HepG2 (cell line): ENCODE data around the gene MAGI1. TPM values are rescaled to one million over a fixed set of nuclear protein-coding genes. Genes with fewer than 3 reads are reported as not detected.

Experiments
- ATAC-seq: fragments of 200-7000 bp; cut with Tn5 transposase; 3 replicates; pipeline ENCODE4 v1.9.1; 2020; ENCODE audit warnings: mild to moderate bottlenecking, moderate library complexity
- BruUV-seq: library from RNA; stranded (reverse); fragments of 400-500 nt; replicated peaks from 2 replicates; lab custom pipeline; 2021; lab: Mats Ljungman, UMichigan
- CTCF ChIA-PET: fragments of 300-600 bp; formaldehyde crosslinking; extraction: SDS; loops from one replicate; lab custom pipeline; 2021; ENCODE audit warnings: low total read pairs, inconsistent platforms, low intra/inter-chr PET ratio; lab: Yijun Ruan, JAX
- POLR2A ChIA-PET: fragments of 350-600 bp; sonication (Branson Sonifier 250); formaldehyde crosslinking; loops from one replicate; lab custom pipeline; 2020; ENCODE audit warnings: antibody characterized with exemption, inconsistent platforms; lab: Yijun Ruan, JAX
- DNase-seq: peaks from one replicate; pipeline ENCODE4 v3.0.0-alpha.2; 2015; ENCODE audit warnings: low spot score
- FAIRE-seq: peaks from 3 replicates; lab custom pipeline; 2011; peaks lifted over from hg19 to GRCh38; lab: Jason Lieb, UNC
- H2AFZ ChIP-seq: one replicate; pipeline ENCODE4 v1.6.1; 2011; ENCODE audit warnings: low read length, inconsistent platforms
- H3K27ac ChIP-seq: fragments of 300-600 bp; 3 replicates; pipeline ENCODE4 v1.8.0; 2011; ENCODE audit warnings: mixed run types, mild to moderate bottlenecking, mixed read lengths, low read length, inconsistent platforms; ENCODE audit not compliant: insufficient read depth; ENCODE audit errors: extremely low read length
- H3K27me3 ChIP-seq, 2 experiments: fragments of 200-600 bp in 1 of 2; 2 replicates in 1 of 2; 3 replicates in 1 of 2; pipeline versions ENCODE4 v1.6.0 to v1.8.0; 2011; ENCODE audit warnings: low read length in 2 of 2, mild to moderate bottlenecking in 2 of 2, moderate library complexity in 2 of 2, inconsistent platforms in 1 of 2; ENCODE audit not compliant: insufficient read depth in 2 of 2, control insufficient read depth in 1 of 2
- H3K36me3 ChIP-seq, 2 experiments: fragments of 200-600 bp in 1 of 2; replicated peaks in 1 of 2; 2 replicates in 1 of 2; 3 replicates in 1 of 2; pipeline versions ENCODE4 v1.5.1 to v1.8.0; 2011; ENCODE audit warnings: low read length in 2 of 2, inconsistent platforms in 1 of 2; ENCODE audit not compliant: insufficient read depth in 2 of 2, control insufficient read depth in 1 of 2
- H3K4me1 ChIP-seq: 2 replicates; pipeline ENCODE4 v1.5.1; 2012; ENCODE audit warnings: low read length, inconsistent platforms; ENCODE audit not compliant: insufficient read depth
- H3K4me2 ChIP-seq: 2 replicates; pipeline ENCODE4 v1.6.0; 2011; ENCODE audit warnings: low read depth, low read length, inconsistent platforms
- H3K4me3 ChIP-seq, 3 experiments: fragments of 200-600 bp in 1 of 3; sonication (generic), shearing (Covaris generic) in 1 of 3; replicated peaks in 1 of 3; 2 replicates each; pipeline ENCODE4 v1.5.1; 2011 to 2016; ENCODE audit warnings: low read length in 3 of 3, inconsistent platforms in 2 of 3, low read depth in 2 of 3, mild to moderate bottlenecking in 2 of 3, control low read depth in 1 of 3, mixed read lengths in 1 of 3; ENCODE audit not compliant: insufficient read depth in 1 of 3
- H3K79me2 ChIP-seq: one replicate; pipeline ENCODE4 v1.6.1; 2011; ENCODE audit warnings: low read length, inconsistent platforms; ENCODE audit not compliant: insufficient read depth
- H3K9ac ChIP-seq: 2 replicates; pipeline ENCODE4 v1.6.0; 2011; ENCODE audit warnings: mild to moderate bottlenecking, low read depth, low read length, inconsistent platforms; ENCODE audit not compliant: insufficient read depth
- H3K9me3 ChIP-seq: 2 replicates; pipeline ENCODE4 v1.5.1; 2012; ENCODE audit warnings: mild to moderate bottlenecking, low read length
- H4K20me1 ChIP-seq: 2 replicates; pipeline ENCODE4 v1.6.0; 2011; ENCODE audit warnings: inconsistent platforms, mild to moderate bottlenecking, low read length, moderate library complexity; ENCODE audit not compliant: insufficient read depth
- AGO1 ChIP-seq: fragments of 200-400 bp; formaldehyde crosslinking; IDR thresholded peaks from 2 replicates; pipeline ENCODE4 v1.6.1; 2017; ENCODE audit warnings: mild to moderate bottlenecking, low read depth, low read length, moderate library complexity; ENCODE audit not compliant: poor library complexity, severe bottlenecking
- DR1 ChIP-seq: sonication (generic); formaldehyde crosslinking; IDR thresholded peaks from 2 replicates; pipeline ENCODE4 v1.8.0; 2021; ENCODE audit warnings: mild to moderate bottlenecking, missing genetic modification reagents, inconsistent platforms
- ESRRA ChIP-seq: sonication (generic); formaldehyde crosslinking; IDR thresholded peaks from 2 replicates; pipeline ENCODE4 v1.5.1; 2020; ENCODE audit warnings: mild to moderate bottlenecking, low read depth, missing genetic modification reagents
- FIP1L1 ChIP-seq: fragments of 200-400 bp; formaldehyde crosslinking; IDR thresholded peaks from 2 replicates; pipeline ENCODE4 v1.6.1; 2018; ENCODE audit warnings: low read depth, mild to moderate bottlenecking, low read length, moderate library complexity, borderline replicate concordance; ENCODE audit not compliant: insufficient read depth
- HOXA9 ChIP-seq: sonication (generic); formaldehyde crosslinking; IDR thresholded peaks from 2 replicates; pipeline ENCODE4 v1.8.1; 2022; ENCODE audit warnings: missing genetic modification reagents, mild to moderate bottlenecking, moderate library complexity, borderline replicate concordance
- MAFK ChIP-seq, 2 experiments: IDR thresholded peaks in 1 of 2; conservative IDR thresholded peaks in 1 of 2; 2 replicates each; pipeline ENCODE4 v1.6.1; 2011; ENCODE audit warnings: improper control_type of control experiment in 2 of 2, low read length in 2 of 2
- NR3C1 ChIP-seq: sonication (generic); formaldehyde crosslinking; IDR thresholded peaks from 2 replicates; pipeline ENCODE4 v1.4.0; 2020; ENCODE audit warnings: missing genetic modification reagents
- REPIN1 ChIP-seq: sonication (generic); formaldehyde crosslinking; IDR thresholded peaks from 2 replicates; pipeline ENCODE4 v1.8.0; 2022; ENCODE audit warnings: missing genetic modification reagents, low read depth, mild to moderate bottlenecking, borderline replicate concordance
- SAFB2 ChIP-seq: sonication (generic); formaldehyde crosslinking; IDR thresholded peaks from 2 replicates; pipeline ENCODE4 v1.5.1; 2020; ENCODE audit warnings: missing genetic modification reagents, low read depth, mild to moderate bottlenecking, borderline replicate concordance
- ZNF253 ChIP-seq: sonication (generic); formaldehyde crosslinking; IDR thresholded peaks from 2 replicates; pipeline ENCODE4 v1.8.0; 2022; ENCODE audit warnings: mild to moderate bottlenecking, missing genetic modification reagents, borderline replicate concordance
- ZNF3 ChIP-seq: IDR thresholded peaks from 2 replicates; pipeline ENCODE4 v1.7.0; 2017; ENCODE audit warnings: inconsistent platforms
- ZNF780A ChIP-seq: sonication (generic); formaldehyde crosslinking; IDR thresholded peaks from 2 replicates; pipeline ENCODE4 v1.8.0; 2022; ENCODE audit warnings: mild to moderate bottlenecking, missing genetic modification reagents, moderate library complexity
- WGBS: methylation state at CpG from one replicate; pipeline ENCODE4 v1.1.6; 2017; ENCODE audit warnings: low lambda C conversion rate; 5-methylcytosine and 5-hydroxymethylcytosine counted together
- in situ Hi-C: cut with HindIII; loops from 2 replicates; pipeline ENCODE4 v1.10.0; 2017; ENCODE audit warnings: low pct_unique_long_range_greater_than_20kb; ENCODE audit not compliant: extremely low pct_ligation_motif_present
- intact Hi-C: fragments of 100-400 bp; cut with micrococcal nuclease; formaldehyde crosslinking; loops from one replicate; pipeline ENCODE4 v1.10.0; 2022; ENCODE audit not compliant: unreplicated experiment
- polyA plus RNA-seq, 8 experiments: library from polyadenylated mRNA; depleted of rRNA in 3 of 8; stranded (reverse) in 7 of 8; unstranded in 1 of 8; fragments of >200 nt; fragmentation: Illumina TruSeq in 4 of 8; extraction: Trizol in 4 of 8; gene quantifications; 2 replicates each; pipeline versions ENCODE4 v1.2.1 to v1.2.3, GENCODE V29; 2011 to 2016; ENCODE audit warnings: low read depth in 4 of 8, missing spikeins in 1 of 8, mixed read lengths in 1 of 8; ENCODE audit not compliant: insufficient read depth in 1 of 8
- total RNA-seq, 5 experiments: library from RNA; depleted of rRNA; stranded (reverse); fragments of >200 nt; fragmentation: Illumina TruSeq; extraction: Trizol; gene quantifications; 2 replicates each; pipeline ENCODE4 v1.2.3, GENCODE V29; 2016; ENCODE audit warnings: low read depth in 1 of 5

Gene MAGI1
- total and polyA plus RNA-seq, 2 of the 13 experiments (the other 11 are each of a cell fraction or from before 2014, with no cell fraction given): 22.2 to 26.0 TPM

GRCh38 chr3:65848024-65848423 is 190.7 kb downstream of the MAGI1 start:
- Histone ChIP-seq H3K79me2 (peaks cover 34% of the 10 kb centered on the region), H2AFZ (no peak overlapping the region), H3K27ac (no peak overlapping the region), H3K4me3 (no peak overlapping the region), H3K4me2 (no peak overlapping the region), H3K36me3 (no peaks in the 10 kb centered on the region; a peak in 1 of 5 replicates), H4K20me1 (peaks cover 11% of the 10 kb centered on the region), H3K9ac (no peak overlapping the region), H3K9me3 (no peaks in the 10 kb centered on the region), H3K27me3 (no peaks in the 10 kb centered on the region), H3K4me1 (no peaks in the 10 kb centered on the region)
- no TSS peak for BruUV-seq
- no peak for TF ChIP-seq MAFK (conservative IDR thresholded peaks at IDR 0.05 in 1 of 2, IDR thresholded peaks at IDR 0.05 in 1 of 2; ENCODE audit: low read length in 2 of 2)
- TF ChIP-seq ESRRA (CRISPR knock-in tag): no peak
- TF ChIP-seq REPIN1 (CRISPR knock-in tag): no peak
- TF ChIP-seq FIP1L1: no peak
- TF ChIP-seq ZNF253 (CRISPR knock-in tag): no peak
- TF ChIP-seq DR1: no peak
- no peak for TF ChIP-seq SAFB2
- no peak for TF ChIP-seq NR3C1 (CRISPR knock-in tag)
- no peak for TF ChIP-seq HOXA9
- no peak for TF ChIP-seq ZNF780A (CRISPR knock-in tag)
- TF ChIP-seq ZNF3 (CRISPR knock-in tag): no peak
- no peak for TF ChIP-seq AGO1
- FAIRE-seq (no peak), DNase-seq (no peak), ATAC-seq (no peak)
- intact Hi-C loops: no loop called here
- POLR2A ChIA-PET: no interaction called here
- 95% methylated on average over 7 of the region's 7 CpGs for WGBS
- in situ Hi-C loops: no loop called here
- CTCF ChIA-PET: no interaction called here
